ENCODE data around the gene HSD11B2.
"Not testable (repeated sequence)": the region's sequence is repeated elsewhere in the genome, so short reads cannot be mapped to it uniquely, and the experiment has no call there.

Gene HSD11B2

DNA sequence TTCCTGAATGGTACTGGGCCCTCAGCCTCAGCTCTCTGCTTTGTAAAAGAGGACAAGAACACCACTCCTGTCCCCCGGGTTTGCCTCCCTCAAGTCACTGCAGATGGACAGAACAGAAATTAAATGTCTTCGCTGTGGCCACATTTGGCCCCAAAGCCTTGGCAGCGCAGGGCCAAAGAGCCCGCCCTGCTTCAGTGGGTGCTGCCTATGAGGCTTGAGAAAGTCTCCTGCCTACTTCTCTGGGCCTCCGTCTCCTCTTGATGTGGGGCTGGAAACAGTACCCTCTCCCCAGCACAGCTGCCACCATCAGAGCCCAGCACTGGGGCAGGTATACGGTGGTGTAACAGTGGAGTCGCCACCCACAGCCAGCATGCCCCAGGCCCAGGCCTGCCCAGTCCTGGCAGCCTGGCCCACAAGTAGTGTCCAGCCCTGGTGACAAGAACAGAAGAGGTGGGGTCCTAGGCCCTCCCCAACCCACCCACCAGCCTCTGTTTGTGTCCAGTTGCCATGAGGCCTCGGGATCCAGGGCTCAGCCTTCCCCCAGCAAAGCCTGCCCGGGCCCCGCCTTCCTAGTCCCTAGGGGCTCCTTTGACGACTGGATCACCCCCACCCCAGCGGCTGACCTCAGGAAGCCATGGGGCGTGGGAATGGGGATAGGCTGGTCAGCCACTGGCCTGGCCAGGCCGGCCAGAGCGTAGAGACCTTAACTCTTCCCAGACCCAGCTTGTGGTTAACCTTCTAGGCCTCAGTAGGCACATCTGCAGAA is 33.7 kb upstream of the HSD11B2 start:
- no peak for DNase-seq

DNA sequence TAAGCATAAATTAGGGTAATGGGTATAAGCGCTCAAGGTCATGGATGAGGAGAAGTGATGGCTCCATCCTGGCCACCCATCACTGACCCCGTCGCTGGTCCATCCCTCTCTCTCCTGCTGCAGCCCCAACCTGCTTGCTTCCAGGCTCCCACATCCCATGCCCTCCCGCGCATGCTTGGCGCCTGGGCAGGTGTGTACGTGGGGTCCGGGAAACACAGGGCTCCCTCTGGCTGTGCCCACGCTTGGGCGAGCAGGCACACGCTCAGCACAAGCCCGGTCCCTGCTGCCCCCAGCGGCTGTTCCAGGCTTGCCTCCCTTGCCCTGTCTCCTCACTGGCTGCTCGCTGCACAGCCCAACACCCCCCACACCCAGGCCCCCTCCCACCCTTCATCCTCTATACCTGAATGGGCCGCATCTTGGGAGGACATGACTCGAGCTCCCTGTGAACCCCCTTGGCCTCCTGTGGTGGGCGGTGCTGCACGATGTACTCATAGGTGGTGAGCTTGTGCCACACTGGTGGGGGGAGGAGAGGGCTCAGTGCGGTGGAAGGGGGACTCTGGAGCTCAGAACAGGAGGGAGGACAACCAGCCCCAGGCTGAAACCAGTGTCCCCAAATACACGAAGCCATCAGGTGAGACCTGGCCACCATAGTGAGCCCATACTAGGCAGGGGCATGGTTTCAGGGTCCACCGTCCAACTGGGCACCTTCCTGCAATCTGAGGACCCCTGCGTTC is 32.9 kb upstream of the HSD11B2 start:
- no peak for DNase-seq

DNA sequence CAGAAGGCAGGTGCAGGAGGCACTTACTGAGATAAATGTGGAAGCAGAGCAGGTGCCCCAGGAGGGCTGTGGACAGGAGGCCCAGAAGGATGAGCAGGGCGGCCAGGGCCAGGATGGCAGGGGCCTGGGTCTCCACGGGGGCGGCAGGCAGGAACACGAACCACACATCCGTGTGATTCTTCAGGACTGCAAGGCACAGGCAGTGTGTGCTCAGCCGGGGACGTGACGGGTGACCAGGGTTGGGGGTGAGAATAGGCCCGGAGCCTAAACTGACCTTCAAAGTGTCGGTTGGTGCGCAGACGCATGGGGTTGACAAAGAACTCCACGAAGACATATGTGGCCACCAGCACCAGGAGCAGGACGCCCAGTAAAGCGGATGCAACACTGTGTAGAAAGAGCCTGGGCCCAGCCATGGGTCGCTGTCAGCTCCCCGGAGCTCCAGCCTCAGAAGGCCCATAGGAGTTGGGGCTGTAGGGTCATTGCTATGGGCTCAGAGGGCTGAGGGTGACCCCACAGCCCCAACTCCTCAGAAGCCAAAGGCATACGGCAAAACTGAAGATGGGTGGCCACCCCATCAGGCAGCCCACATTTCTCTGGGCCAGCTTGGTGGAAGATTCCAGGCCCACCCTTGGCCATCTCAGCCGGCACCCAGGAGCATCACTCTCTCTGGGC is 32.2 kb upstream of the HSD11B2 start:
- DNase-seq, result no peak

DNA sequence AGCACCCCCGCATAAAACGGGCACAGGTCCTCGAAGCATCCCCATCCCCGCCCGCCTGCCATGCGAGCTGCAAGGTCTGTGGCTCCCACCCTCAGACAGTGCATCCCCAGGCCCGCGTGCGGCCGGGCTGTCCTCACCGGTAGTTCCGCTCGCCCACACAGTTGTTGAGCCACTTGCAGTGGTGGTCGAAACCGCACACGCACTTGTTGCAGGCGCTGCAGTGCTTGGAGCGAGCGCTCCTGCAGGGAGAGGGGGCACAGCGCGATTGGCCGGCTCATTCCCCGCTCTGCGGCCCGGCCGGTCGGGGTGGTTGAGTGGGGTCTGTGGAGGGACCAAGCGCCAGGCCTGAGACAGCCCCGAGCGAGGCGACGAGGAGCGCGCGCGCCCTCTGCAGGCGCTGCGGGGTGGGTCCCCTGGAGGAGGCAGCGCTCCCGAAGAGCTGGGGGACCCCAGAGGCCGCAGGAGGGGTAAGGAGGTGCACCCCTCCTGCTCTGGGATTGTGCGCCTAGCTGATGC is 31.6 kb upstream of the HSD11B2 start:
- DNase-seq, result no peak

GRCh38 chr16:67399749-67400704 is 30.9 kb upstream of the HSD11B2 start:
- no peak for DNase-seq

DNA sequence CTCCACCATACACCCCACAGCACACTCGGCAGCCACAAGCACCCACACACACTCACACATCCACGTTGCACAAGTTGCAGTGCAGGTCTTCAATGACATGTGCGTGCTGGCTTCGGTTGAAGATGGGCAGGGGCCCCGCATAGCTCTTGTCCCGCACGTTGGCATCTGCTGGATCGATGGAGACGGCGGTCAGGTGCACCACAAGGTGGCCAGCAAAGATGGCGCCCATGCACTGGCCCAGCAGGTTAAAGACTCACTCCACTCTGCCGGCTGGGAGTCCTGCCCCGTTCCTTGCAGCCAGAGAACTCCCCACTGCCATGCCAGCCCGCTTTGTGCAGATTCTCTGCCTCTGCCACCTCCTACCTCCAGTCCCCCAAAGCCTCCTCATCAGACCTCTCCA is 30.0 kb upstream of the HSD11B2 start:
- DNase-seq, result no peak

DNA sequence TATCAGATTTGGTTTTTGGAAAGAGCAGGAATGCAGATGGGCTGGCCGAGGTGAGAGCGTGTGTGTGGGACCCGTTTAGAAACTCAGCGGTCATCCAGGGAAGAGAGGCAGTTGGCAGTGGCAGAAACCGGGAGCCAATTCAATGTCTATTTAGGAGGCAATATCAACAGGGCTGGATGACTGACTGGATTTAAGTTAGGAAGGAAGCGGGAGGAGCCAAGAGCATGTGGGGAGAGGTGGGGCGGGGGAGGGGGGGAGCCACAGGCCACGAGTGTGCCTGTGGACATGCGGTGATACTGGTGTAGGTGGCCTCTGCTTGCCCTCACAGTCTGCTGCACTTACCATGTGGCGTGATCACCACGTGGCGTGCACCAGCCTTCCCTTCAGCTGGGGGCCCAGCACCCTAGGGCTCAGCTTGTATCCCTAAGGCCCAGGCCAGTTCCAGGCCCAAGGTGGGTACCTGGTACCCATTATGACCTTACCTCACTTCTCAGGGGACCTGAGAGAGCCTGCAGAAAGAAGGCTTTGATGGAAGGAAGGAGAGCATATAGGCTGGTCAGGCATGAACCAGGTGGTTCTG is 26.9 kb upstream of the HSD11B2 start:
- no peak for DNase-seq

DNA sequence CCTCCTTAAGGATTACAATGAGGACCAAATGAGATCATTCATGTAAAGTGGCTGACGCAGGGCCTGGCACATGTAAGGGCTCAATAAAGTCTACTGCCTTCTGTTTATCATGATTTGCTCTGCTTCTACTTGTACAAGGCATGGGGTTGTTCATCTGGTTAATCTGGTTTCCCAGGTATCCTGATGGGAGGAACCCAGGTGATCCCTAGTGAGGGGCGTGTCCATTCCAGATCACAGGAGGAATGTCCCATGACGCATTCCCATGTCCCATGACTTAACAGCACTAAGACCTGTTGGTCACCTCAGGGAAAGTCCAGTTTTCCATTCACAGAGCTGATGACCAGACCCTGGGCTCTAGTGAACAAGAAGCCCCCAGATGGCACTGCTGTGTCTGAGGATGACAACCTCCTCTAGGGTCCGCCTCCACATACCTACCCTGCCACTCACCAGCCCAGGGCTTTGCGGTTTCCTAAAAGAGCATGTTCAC is 26.1 kb upstream of the HSD11B2 start:
- DNase-seq, result no peak

- DNase-seq, result no peak
These were observed 25.6 kb upstream of the HSD11B2 start for GRCh38 chr16:67405336-67405735.

GRCh38 chr16:67406111-67406971 is 24.6 kb upstream of the HSD11B2 start:
- DNase-seq, result no peak

DNA sequence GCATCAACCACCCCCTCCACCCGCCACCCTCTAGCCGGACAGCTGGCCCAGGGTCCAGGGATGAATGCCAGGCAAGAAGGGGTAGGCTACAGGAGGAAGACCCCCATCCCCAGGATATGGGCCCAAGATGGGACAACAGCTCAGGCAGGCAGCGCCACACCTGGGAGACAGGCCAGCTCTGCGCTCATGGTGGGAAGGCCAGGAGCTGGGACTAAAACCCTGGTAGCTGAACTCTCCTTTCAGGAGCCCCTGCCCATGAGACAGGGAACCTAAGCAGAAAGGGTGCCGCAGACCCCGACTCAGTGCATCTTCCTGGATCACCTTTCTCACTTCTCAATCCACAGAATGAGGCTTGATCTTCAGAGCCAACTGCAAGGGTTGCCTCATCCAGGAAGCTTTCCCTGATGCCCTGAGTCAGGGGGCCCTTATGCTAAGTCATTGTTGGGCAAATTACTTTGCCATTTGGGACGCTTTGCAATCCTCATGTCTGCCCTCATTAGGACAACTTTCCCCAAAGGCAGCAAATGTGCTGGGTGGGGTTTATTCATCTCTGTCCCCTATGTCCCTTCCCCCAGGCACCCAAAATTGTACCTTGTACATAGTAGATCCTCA is 23.6 kb upstream of the HSD11B2 start:
- DNase-seq, result no peak

DNA sequence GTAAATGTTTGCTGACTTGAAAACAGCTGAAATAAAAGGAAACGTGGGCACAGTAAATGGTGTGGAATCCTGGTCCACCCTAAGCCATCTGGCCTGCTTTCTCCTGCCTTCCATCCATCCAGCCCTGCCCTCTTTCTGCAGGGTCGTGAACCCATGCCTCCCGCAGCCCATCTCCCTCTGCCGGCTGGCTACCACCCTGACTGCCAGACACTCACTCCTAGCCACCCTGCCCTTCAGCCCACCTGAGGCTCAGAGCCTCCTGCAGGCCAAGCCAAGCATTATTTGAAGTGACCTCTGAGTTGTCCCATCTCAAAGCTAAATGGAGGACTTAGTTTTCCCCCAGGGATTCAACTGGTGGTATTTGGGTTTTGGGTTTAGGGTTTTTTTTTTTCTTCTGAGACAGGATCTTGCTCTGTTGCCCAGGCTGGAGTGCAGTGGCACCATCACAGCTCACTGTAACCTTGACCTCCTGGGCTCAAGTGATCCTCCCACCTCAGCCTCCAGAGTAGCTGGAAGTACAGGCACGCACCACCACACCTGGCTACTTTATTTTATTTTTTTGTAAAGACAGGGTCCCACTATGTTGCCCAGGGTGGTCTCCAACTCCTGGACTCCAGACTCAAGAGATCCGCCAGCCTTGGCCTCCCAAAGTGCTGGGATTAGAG is 23.0 kb upstream of the HSD11B2 start:
- no peak for DNase-seq

GRCh38 chr16:67409631-67410030 is 21.3 kb upstream of the HSD11B2 start:
- no peak for DNase-seq

GRCh38 chr16:67411339-67411738 is 19.6 kb upstream of the HSD11B2 start:
- DNase-seq, result no peak

- DNase-seq, result no peak
These were observed 18.6 kb upstream of the HSD11B2 start for GRCh38 chr16:67412294-67412693.

GRCh38 chr16:67413978-67414911 is 16.7 kb upstream of the HSD11B2 start:
- no peak for DNase-seq

- DNase-seq, result not testable (repeated sequence)
These were observed 15.5 kb upstream of the HSD11B2 start for GRCh38 chr16:67415421-67415820.

Data from NK-92 treated with Interleukin-12 subunit alpha and Interleukin-12 subunit beta, amount 100 ng/mL, for 24 hours (cell line).